ENCODE measurements around the gene BLID.

DNA sequence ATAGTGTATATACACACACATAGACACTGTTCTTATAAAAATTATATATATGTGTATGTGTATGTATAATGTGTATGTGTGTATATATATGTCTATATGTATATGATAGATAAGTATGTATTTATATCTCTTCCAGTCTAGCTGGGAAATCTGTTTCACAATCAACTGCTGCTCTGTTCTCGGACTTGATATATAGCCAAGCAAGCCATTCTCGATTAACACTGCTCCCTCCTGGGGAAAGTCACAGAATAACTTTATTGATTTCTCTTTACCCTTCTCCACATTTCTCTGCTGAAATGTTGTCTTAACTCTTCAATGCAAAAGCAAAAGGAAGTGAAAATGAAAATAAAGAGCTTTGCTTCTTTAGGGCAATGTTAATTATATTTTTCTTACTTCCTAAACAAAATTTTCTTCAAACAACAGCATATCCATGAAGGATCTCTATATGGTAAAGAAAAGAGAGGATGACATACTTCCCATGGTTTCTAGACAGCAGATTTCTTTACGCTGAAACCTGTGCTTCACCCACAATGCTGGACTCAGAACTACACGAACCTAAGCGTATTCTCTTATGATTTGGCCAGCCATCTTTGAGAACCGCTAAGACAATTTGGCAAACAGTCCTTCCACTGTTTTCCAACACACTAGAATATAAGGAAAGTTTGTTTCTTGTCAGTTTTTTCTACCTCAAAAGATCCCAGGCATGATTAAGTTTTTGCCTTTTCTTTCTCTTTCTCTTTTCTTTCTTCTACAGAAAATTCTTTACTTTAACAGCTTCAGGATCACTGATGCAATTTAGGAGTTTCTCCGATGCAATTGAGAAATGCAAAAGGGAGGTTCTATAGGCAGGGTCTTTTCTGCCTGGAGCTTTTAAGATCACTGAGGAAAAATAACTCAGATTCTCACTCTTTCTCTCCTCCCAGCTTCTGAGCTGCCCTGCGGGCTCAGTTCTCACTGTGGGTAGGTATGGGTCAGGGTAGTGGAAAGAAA, 1.9 kb downstream of the BLID start:
- TF ChIP-seq EZH2 (IDR thresholded peaks at IDR 0.05): no peak
- TF ChIP-seq, protein P1, sequence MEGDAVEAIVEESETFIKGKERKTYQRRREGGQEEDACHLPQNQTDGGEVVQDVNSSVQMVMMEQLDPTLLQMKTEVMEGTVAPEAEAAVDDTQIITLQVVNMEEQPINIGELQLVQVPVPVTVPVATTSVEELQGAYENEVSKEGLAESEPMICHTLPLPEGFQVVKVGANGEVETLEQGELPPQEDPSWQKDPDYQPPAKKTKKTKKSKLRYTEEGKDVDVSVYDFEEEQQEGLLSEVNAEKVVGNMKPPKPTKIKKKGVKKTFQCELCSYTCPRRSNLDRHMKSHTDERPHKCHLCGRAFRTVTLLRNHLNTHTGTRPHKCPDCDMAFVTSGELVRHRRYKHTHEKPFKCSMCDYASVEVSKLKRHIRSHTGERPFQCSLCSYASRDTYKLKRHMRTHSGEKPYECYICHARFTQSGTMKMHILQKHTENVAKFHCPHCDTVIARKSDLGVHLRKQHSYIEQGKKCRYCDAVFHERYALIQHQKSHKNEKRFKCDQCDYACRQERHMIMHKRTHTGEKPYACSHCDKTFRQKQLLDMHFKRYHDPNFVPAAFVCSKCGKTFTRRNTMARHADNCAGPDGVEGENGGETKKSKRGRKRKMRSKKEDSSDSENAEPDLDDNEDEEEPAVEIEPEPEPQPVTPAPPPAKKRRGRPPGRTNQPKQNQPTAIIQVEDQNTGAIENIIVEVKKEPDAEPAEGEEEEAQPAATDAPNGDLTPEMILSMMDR (IDR thresholded peaks at IDR 0.05): no peak
- TF ChIP-seq EZH2phosphoT487 (IDR thresholded peaks at IDR 0.05): no peak
